K562 (cell line): ENCODE data around the gene PFN3. TPM values are rescaled to one million over a fixed set of nuclear protein-coding genes. Genes with fewer than 3 reads are reported as not detected.
A peak's percentile ranks its signal among the peaks of the same experiment; 100 is the strongest.

Experiments used
- ATAC-seq: fragments of 200-7000 bp; cut with Tn5 transposase; 3 replicates; pipeline ENCODE4 v1.9.1; 2020; ENCODE audit warnings: moderate library complexity
- BruUV-seq: library from RNA; stranded (reverse); fragments of 400-500 nt; replicated peaks from 2 replicates; lab custom pipeline; 2021; lab: Mats Ljungman, UMichigan
- CTCF ChIA-PET: fragments of 300-600 bp; formaldehyde crosslinking; extraction: SDS; loops from one replicate; lab custom pipeline; 2021; ENCODE audit warnings: low intra/inter-chr PET ratio; lab: Yijun Ruan, JAX
- POLR2A ChIA-PET: fragments of 300-600, 350-650 bp; sonication (Branson Sonifier 250); formaldehyde crosslinking; extraction: SDS; loops from one replicate; lab custom pipeline; 2021; ENCODE audit warnings: antibody characterized with exemption, inconsistent platforms; lab: Yijun Ruan, JAX
- DNase-seq, 4 experiments: peaks; one replicate each; pipeline versions ENCODE4 v3.0.0 to v3.0.0-alpha.2; 2011 to 2018; ENCODE audit warnings: low spot score in 3 of 4, mixed read lengths in 3 of 4; ENCODE audit errors: extremely low read depth in 1 of 4
- FAIRE-seq: peaks from 2 replicates; lab custom pipeline; 2011; peaks lifted over from hg19 to GRCh38; lab: Jason Lieb, UNC
- H2AFZ ChIP-seq: 2 replicates; pipeline ENCODE4 v1.6.0; 2011; ENCODE audit warnings: low read depth, low read length, control low read depth, inconsistent platforms
- H3K27ac ChIP-seq: fragments of 200-600 bp; 3 replicates; pipeline ENCODE4 v1.8.0; 2011; ENCODE audit warnings: low read depth, mild to moderate bottlenecking, control low read depth, inconsistent platforms, low read length, moderate library complexity, mixed read lengths; ENCODE audit errors: extremely low read depth
- H3K27me3 ChIP-seq, 2 experiments: fragments of 300-600 bp in 1 of 2; 2 replicates in 1 of 2; 3 replicates in 1 of 2; pipeline versions ENCODE4 v1.6.0 to v1.8.0; 2011; ENCODE audit warnings: inconsistent platforms in 2 of 2, low read length in 2 of 2, mild to moderate bottlenecking in 1 of 2, mixed read lengths in 1 of 2, moderate library complexity in 1 of 2; ENCODE audit not compliant: control insufficient read depth in 2 of 2, insufficient read depth in 2 of 2
- H3K36me3 ChIP-seq: fragments of 300-600 bp; 3 replicates; pipeline ENCODE4 v1.8.0; 2011; ENCODE audit warnings: mild to moderate bottlenecking, low read length, inconsistent platforms; ENCODE audit not compliant: control insufficient read depth, insufficient read depth
- H3K4me1 ChIP-seq, 2 experiments: fragments of 200-600 bp in 1 of 2; replicated peaks in 1 of 2; 2 replicates in 1 of 2; 3 replicates in 1 of 2; pipeline versions ENCODE4 v1.5.1 to v1.8.0; 2011; ENCODE audit warnings: inconsistent platforms in 2 of 2, low read length in 2 of 2, mild to moderate bottlenecking in 1 of 2, mixed read lengths in 1 of 2, moderate library complexity in 1 of 2; ENCODE audit not compliant: control insufficient read depth in 2 of 2, insufficient read depth in 2 of 2
- H3K4me2 ChIP-seq: 2 replicates; pipeline ENCODE4 v1.6.1; 2011; ENCODE audit warnings: low read length, control low read depth, inconsistent platforms, mixed read lengths; ENCODE audit not compliant: insufficient read depth
- H3K4me3 ChIP-seq: fragments of 200-600 bp; sonication (generic), shearing (Covaris generic); 2 replicates; pipeline ENCODE4 v1.5.1; 2016; ENCODE audit warnings: control low read depth, inconsistent platforms
- H3K79me2 ChIP-seq: fragments of 200-600 bp; 3 replicates; pipeline ENCODE4 v1.8.0; 2011; ENCODE audit warnings: low read length, inconsistent platforms; ENCODE audit not compliant: control insufficient read depth, insufficient read depth
- H3K9ac ChIP-seq, 2 experiments: 2 replicates each; pipeline versions ENCODE4 v1.6.0 to v1.6.1; 2011; ENCODE audit warnings: low read depth in 2 of 2, low read length in 2 of 2, control low read depth in 1 of 2, inconsistent platforms in 1 of 2, mild to moderate bottlenecking in 1 of 2, mixed read lengths in 1 of 2; ENCODE audit not compliant: insufficient read depth in 1 of 2
- H3K9me1 ChIP-seq: one replicate; pipeline ENCODE4 v1.6.0; 2011; ENCODE audit warnings: inconsistent platforms, mild to moderate bottlenecking, low read length, moderate library complexity; ENCODE audit not compliant: control insufficient read depth, insufficient read depth
- H3K9me3 ChIP-seq: replicated peaks from 2 replicates; pipeline ENCODE4 v1.5.1; 2011; ENCODE audit warnings: low read depth, low read length, inconsistent platforms; ENCODE audit not compliant: control insufficient read depth, insufficient read depth
- H4K20me1 ChIP-seq: replicated peaks from 2 replicates; pipeline ENCODE4 v1.6.1; 2011; ENCODE audit warnings: low read length, inconsistent platforms, mixed read lengths; ENCODE audit not compliant: control insufficient read depth, insufficient read depth
- ESRRA ChIP-seq: fragments of 450-650 bp; IDR thresholded peaks from 2 replicates; pipeline ENCODE4 v1.6.1; 2014; ENCODE audit warnings: low read depth, mild to moderate bottlenecking, moderate library complexity, borderline replicate concordance
- KDM1A ChIP-seq, 2 experiments: fragments of 450-650 bp; IDR thresholded peaks; 2 replicates each; pipeline ENCODE4 v1.6.1; 2016; ENCODE audit warnings: mild to moderate bottlenecking in 2 of 2
- RBM25 ChIP-seq: fragments of 200-400 bp; formaldehyde crosslinking; IDR thresholded peaks from 2 replicates; pipeline ENCODE4 v1.6.1; 2018; ENCODE audit warnings: low read length, low read depth, moderate library complexity; ENCODE audit not compliant: severe bottlenecking
- RCOR1 ChIP-seq, 2 experiments: IDR thresholded peaks; 2 replicates each; pipeline ENCODE4 v1.6.1; 2012; ENCODE audit warnings: low read depth in 2 of 2, low read length in 2 of 2, borderline replicate concordance in 1 of 2, improper control_type of control experiment in 1 of 2
- SMARCA4 ChIP-seq: fragments of 450-650 bp; IDR thresholded peaks from 2 replicates; pipeline ENCODE4 v1.6.1; 2016
- TARDBP ChIP-seq: fragments of 450-650 bp; IDR thresholded peaks from 2 replicates; pipeline ENCODE4 v1.6.1; 2016
- ZNF79 ChIP-seq: fragments of 250-450 bp; sonication (Bioruptor Pico); IDR thresholded peaks from 2 replicates; pipeline ENCODE4 v1.4.0; 2020; ENCODE audit warnings: low read depth, mild to moderate bottlenecking, moderate library complexity
- WGBS: fragments of 100-300 bp; shearing (Covaris generic); methylation state at CpG from one replicate; pipeline ENCODE4 v1.1.6; 2016; ENCODE audit warnings: low coverage, mixed read lengths; ENCODE audit not compliant: insufficient coverage; ENCODE audit errors: missing lambda C conversion rate; 5-methylcytosine and 5-hydroxymethylcytosine counted together
- in situ Hi-C: fragments of 300-500 bp; cut with MboI; formaldehyde crosslinking; loops from 4 replicates; pipeline ENCODE4 v1.15.0; 2018; ENCODE audit warnings: inconsistent platforms, mixed read lengths
- intact Hi-C: fragments of 100-400 bp; cut with micrococcal nuclease; formaldehyde crosslinking; loops from 2 replicates; pipeline ENCODE4 v1.14.2; 2022
- polyA plus RNA-seq, 8 experiments: library from polyadenylated mRNA; depleted of rRNA in 4 of 8; stranded (reverse) in 5 of 8; unstranded in 3 of 8; fragments of >200 nt; fragmentation: Nextera tagmentation in 2 of 8; fragmentation: Illumina TruSeq in 1 of 8; extraction: Ambion mirVana in 2 of 8; extraction: Trizol in 1 of 8; gene quantifications; 2 replicates each; pipeline versions ENCODE4 v1.2.1 to v1.2.3, GENCODE V29; 2011 to 2014; ENCODE audit warnings: inconsistent platforms in 1 of 8, missing spikeins in 1 of 8
- total RNA-seq, 7 experiments: library from RNA; depleted of rRNA in 6 of 7; stranded (reverse); fragments of >200 nt in 6 of 7; fragmentation: Illumina TruSeq in 2 of 7; extraction: Trizol in 2 of 7; gene quantifications; 2 replicates each; pipeline versions ENCODE4 v1.2.1 to v1.2.3, GENCODE V29; 2011 to 2021; ENCODE audit warnings: low replicate concordance in 1 of 7
- TF ChIP-seq, protein P1 (sequence below): conservative IDR thresholded peaks from 2 replicates; pipeline ENCODE4 v1.6.1; 2011; ENCODE audit warnings: low read depth, mild to moderate bottlenecking, low read length; ENCODE audit not compliant: control insufficient read depth

Gene PFN3
- total and polyA plus RNA-seq, 9 of the 15 experiments (the other 6 are each of a cell fraction or from before 2014, with no cell fraction given), result not detected

- Histone ChIP-seq H4K20me1 (no peaks in the 10 kb centered on the region), H3K27me3 (no peaks in the 10 kb centered on the region), H3K4me2 (peak overlapping the region; percentile 80), H3K9ac (peak overlapping the region; percentile 83 to 92; a peak in 3 of 4 replicates), H3K4me1 (peaks cover 10 to 42% of the 10 kb centered on the region in 2 experiments), H3K79me2 (peaks cover 4% of the 10 kb centered on the region; the same call in 1 of the 3 replicates), H3K36me3 (no peaks in the 10 kb centered on the region), H3K9me1 (no peaks in the 10 kb centered on the region), H3K4me3 (no peak overlapping the region), H2AFZ (peak overlapping the region; percentile 98), H3K9me3 (no peaks in the 10 kb centered on the region), H3K27ac (no peak overlapping the region)
- WGBS, result 43% methylated on average over 1 of the region's 2 CpGs
- ChIA-PET POLR2A (interaction anchor here (0.7 to 2.5 kb wide), 16 partner anchors 9 to 125 kb away, joined by 3 to 15 read pairs (median 6); partner anchors contain the start of gene PDLIM7), CTCF (interaction anchor here (4.0 kb wide), 1 partner anchor 50 kb away, joined by 107 read pairs; no protein-coding TSS in a partner anchor)
- DNase-seq (no peak), FAIRE-seq (no peak), ATAC-seq (no peak)
- intact Hi-C loops (loop anchor here (2.0 kb wide), 1 partner anchor 95 kb away; no protein-coding TSS in a partner anchor), in situ Hi-C loops (no loop called here)
- peak in 1 of 2 experiments; percentile 42; a peak in 1 of 4 replicates for TF ChIP-seq KDM1A (IDR thresholded peaks at IDR 0.05)
- TF ChIP-seq, protein P1, sequence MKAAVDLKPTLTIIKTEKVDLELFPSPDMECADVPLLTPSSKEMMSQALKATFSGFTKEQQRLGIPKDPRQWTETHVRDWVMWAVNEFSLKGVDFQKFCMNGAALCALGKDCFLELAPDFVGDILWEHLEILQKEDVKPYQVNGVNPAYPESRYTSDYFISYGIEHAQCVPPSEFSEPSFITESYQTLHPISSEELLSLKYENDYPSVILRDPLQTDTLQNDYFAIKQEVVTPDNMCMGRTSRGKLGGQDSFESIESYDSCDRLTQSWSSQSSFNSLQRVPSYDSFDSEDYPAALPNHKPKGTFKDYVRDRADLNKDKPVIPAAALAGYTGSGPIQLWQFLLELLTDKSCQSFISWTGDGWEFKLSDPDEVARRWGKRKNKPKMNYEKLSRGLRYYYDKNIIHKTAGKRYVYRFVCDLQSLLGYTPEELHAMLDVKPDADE, result no peak
- TF ChIP-seq RBM25, result peak; percentile 63
- TF ChIP-seq RCOR1 (IDR thresholded peaks at IDR 0.05; ENCODE audit: borderline replicate concordance in 1 of 2, low read depth in 2 of 2, low read length in 2 of 2), result no peak
- peak; percentile 76 for TF ChIP-seq ESRRA
- no peak for TF ChIP-seq SMARCA4
- TF ChIP-seq ZNF79 (CRISPR knock-in tag), result no peak
- no peak for TF ChIP-seq TARDBP
- no TSS peak for BruUV-seq
These were observed 4.9 kb upstream of the PFN3 start for GRCh38 chr5:177405312-177405711.
